HepG2 (cell line): ENCODE measurements around the gene NAT10. TPM values are rescaled to one million over a fixed set of nuclear protein-coding genes. Genes with fewer than 3 reads are reported as not detected.

Source experiments
- ETS1 ChIP-seq: sonication (generic); formaldehyde crosslinking; IDR thresholded peaks from 2 replicates; pipeline ENCODE4 v1.4.0; 2020; ENCODE audit warnings: missing genetic modification reagents
- ETV5 ChIP-seq: IDR thresholded peaks from 2 replicates; pipeline ENCODE4 v1.6.1; 2018; ENCODE audit warnings: missing biosample characterization, missing genetic modification reagents, inconsistent platforms, borderline replicate concordance
- FOXC1 ChIP-seq: sonication (generic); formaldehyde crosslinking; IDR thresholded peaks from 2 replicates; pipeline ENCODE4 v1.8.0; 2022; ENCODE audit warnings: mild to moderate bottlenecking, missing genetic modification reagents, borderline replicate concordance
- JARID2 ChIP-seq: sonication (generic); formaldehyde crosslinking; IDR thresholded peaks from 2 replicates; pipeline ENCODE4 v1.8.1; 2023; ENCODE audit warnings: missing genetic modification reagents, inconsistent platforms; ENCODE audit not compliant: insufficient replicate concordance
- JUNB ChIP-seq: sonication (generic); formaldehyde crosslinking; IDR thresholded peaks from 2 replicates; pipeline ENCODE4 v1.8.0; 2022; ENCODE audit warnings: missing genetic modification reagents, mild to moderate bottlenecking, borderline replicate concordance
- LBX2 ChIP-seq: sonication (generic); formaldehyde crosslinking; IDR thresholded peaks from 2 replicates; pipeline ENCODE4 v1.5.0; 2020; ENCODE audit warnings: missing genetic modification reagents, mild to moderate bottlenecking, borderline replicate concordance
- MAX ChIP-seq: IDR thresholded peaks from 2 replicates; pipeline ENCODE4 v1.6.1; 2012; ENCODE audit warnings: inconsistent platforms
- PRDM4 ChIP-seq: sonication (generic); formaldehyde crosslinking; IDR thresholded peaks from 2 replicates; pipeline ENCODE4 v1.9.0; 2021; ENCODE audit warnings: missing genetic modification reagents, borderline replicate concordance
- SALL1 ChIP-seq: sonication (generic); formaldehyde crosslinking; IDR thresholded peaks from 2 replicates; pipeline ENCODE4 v1.8.0; 2022; ENCODE audit warnings: mild to moderate bottlenecking, missing genetic modification reagents
- TAF15 ChIP-seq: fragments of 200-400 bp; formaldehyde crosslinking; IDR thresholded peaks from one replicate; pipeline ENCODE4 v1.6.1; 2018; ENCODE audit warnings: mild to moderate bottlenecking, low read depth, low read length; ENCODE audit not compliant: poor library complexity, severe bottlenecking
- TARDBP ChIP-seq: sonication (generic); formaldehyde crosslinking; IDR thresholded peaks from 2 replicates; pipeline ENCODE4 v1.8.0; 2022; ENCODE audit warnings: mild to moderate bottlenecking, missing genetic modification reagents
- TIGD3 ChIP-seq: sonication (generic); formaldehyde crosslinking; IDR thresholded peaks from 2 replicates; pipeline ENCODE4 v1.5.1; 2020; ENCODE audit warnings: mild to moderate bottlenecking, missing genetic modification reagents, borderline replicate concordance
- U2AF2 ChIP-seq: fragments of 200-400 bp; formaldehyde crosslinking; IDR thresholded peaks from 2 replicates; pipeline ENCODE4 v1.6.1; 2017; ENCODE audit warnings: low read depth, mild to moderate bottlenecking, low read length
- ZNF234 ChIP-seq: sonication (generic); formaldehyde crosslinking; conservative IDR thresholded peaks from 2 replicates; pipeline ENCODE4 v1.5.1; 2020; ENCODE audit warnings: mild to moderate bottlenecking, missing genetic modification reagents
- ZNF235 ChIP-seq: sonication (generic); formaldehyde crosslinking; IDR thresholded peaks from 2 replicates; pipeline ENCODE4 v1.8.1; 2023; ENCODE audit warnings: mild to moderate bottlenecking, missing genetic modification reagents, borderline replicate concordance
- ZNF251 ChIP-seq: sonication (generic); formaldehyde crosslinking; IDR thresholded peaks from 2 replicates; pipeline ENCODE4 v1.9.0; 2021; ENCODE audit warnings: mild to moderate bottlenecking, missing genetic modification reagents
- ZNF281 ChIP-seq: sonication (generic); formaldehyde crosslinking; IDR thresholded peaks from 2 replicates; pipeline ENCODE4 v1.4.0; 2020; ENCODE audit warnings: missing genetic modification reagents, borderline replicate concordance
- ZNF33B ChIP-seq: sonication (generic); formaldehyde crosslinking; IDR thresholded peaks from 2 replicates; pipeline ENCODE4 v1.5.1; 2020; ENCODE audit warnings: mild to moderate bottlenecking, missing genetic modification reagents
- ZNF672 ChIP-seq: sonication (generic); formaldehyde crosslinking; IDR thresholded peaks from 2 replicates; pipeline ENCODE4 v1.8.1; 2022; ENCODE audit warnings: missing genetic modification reagents
- ZNF7 ChIP-seq: IDR thresholded peaks from 2 replicates; pipeline ENCODE4 v1.6.1; 2016; ENCODE audit warnings: missing biosample characterization, missing genetic modification reagents
- ZNF841 ChIP-seq: sonication (generic); formaldehyde crosslinking; IDR thresholded peaks from 2 replicates; pipeline ENCODE4 v1.8.1; 2023; ENCODE audit warnings: missing genetic modification reagents, borderline replicate concordance
- polyA plus RNA-seq, 8 experiments: library from polyadenylated mRNA; depleted of rRNA in 3 of 8; stranded (reverse) in 7 of 8; unstranded in 1 of 8; fragments of >200 nt; fragmentation: Illumina TruSeq in 4 of 8; extraction: Trizol in 4 of 8; gene quantifications; 2 replicates each; pipeline versions ENCODE4 v1.2.1 to v1.2.3, GENCODE V29; 2011 to 2016; ENCODE audit warnings: low read depth in 4 of 8, missing spikeins in 1 of 8, mixed read lengths in 1 of 8; ENCODE audit not compliant: insufficient read depth in 1 of 8
- total RNA-seq, 5 experiments: library from RNA; depleted of rRNA; stranded (reverse); fragments of >200 nt; fragmentation: Illumina TruSeq; extraction: Trizol; gene quantifications; 2 replicates each; pipeline ENCODE4 v1.2.3, GENCODE V29; 2016; ENCODE audit warnings: low read depth in 1 of 5

Gene NAT10
- total and polyA plus RNA-seq, 2 of the 13 experiments (the other 11 are each of a cell fraction or from before 2014, with no cell fraction given), result 33.9 to 51.9 TPM

- TF ChIP-seq JARID2 (CRISPR knock-in tag), result no peak
- peak; percentile 71 for TF ChIP-seq SALL1
- peak; percentile 82; the same call in 1 of the 2 replicates for TF ChIP-seq FOXC1
- TF ChIP-seq ZNF33B (CRISPR knock-in tag), result peak; percentile 73; the same call in 1 of the 2 replicates
- TF ChIP-seq ZNF7 (CRISPR knock-in tag), result no peak
- TF ChIP-seq ZNF251 (CRISPR knock-in tag), result no peak
- TF ChIP-seq ETS1 (CRISPR knock-in tag), result no peak
- 0 out of 2 replicates have a peak, but pooled peaks have one; percentile 15 for TF ChIP-seq ETV5
- TF ChIP-seq PRDM4, result no peak
- no peak for TF ChIP-seq ZNF234
- no peak for TF ChIP-seq LBX2 (CRISPR knock-in tag)
- no peak for TF ChIP-seq TAF15
- TF ChIP-seq MAX, result peak; percentile 49; the same call in 1 of the 2 replicates
- TF ChIP-seq TARDBP (CRISPR knock-in tag), result peak; percentile 33; the same call in 1 of the 2 replicates
- TF ChIP-seq JUNB, result no peak
- TF ChIP-seq ZNF841 (CRISPR knock-in tag), result no peak
- peak; percentile 65; the same call in 1 of the 2 replicates for TF ChIP-seq ZNF281
- no peak for TF ChIP-seq TIGD3 (CRISPR knock-in tag)
- no peak for TF ChIP-seq ZNF672 (CRISPR knock-in tag)
- no peak for TF ChIP-seq U2AF2
- TF ChIP-seq ZNF235 (CRISPR knock-in tag), result no peak
These were observed 69.1 kb downstream of the NAT10 start (continued) for GRCh38 chr11:34174412-34175041.
